Panc1 (cell line): ENCODE data around the gene PLIN5. TPM values are rescaled to one million over a fixed set of nuclear protein-coding genes. Genes with fewer than 3 reads are reported as not detected.

Source experiments
- ATAC-seq: fragments of 200-7000 bp; cut with Tn5 transposase; 2 replicates; pipeline ENCODE4 v1.9.1; 2020; ENCODE audit warnings: mild to moderate bottlenecking, moderate library complexity
- BruUV-seq: library from RNA; stranded (reverse); fragments of 400-500 nt; replicated peaks from 2 replicates; lab custom pipeline; 2021; lab: Mats Ljungman, UMichigan
- CTCF ChIA-PET: fragments of 300-600 bp; sonication (Branson Sonifier 250); formaldehyde crosslinking; loops from one replicate; lab custom pipeline; 2022; ENCODE audit warnings: antibody characterized with exemption; lab: Charles Lee
- POLR2A ChIA-PET: fragments of 300-600 bp; sonication (Branson Sonifier 250); formaldehyde crosslinking; loops from one replicate; lab custom pipeline; 2022; ENCODE audit warnings: antibody characterized with exemption; lab: Charles Lee
- DNase-seq: peaks from one replicate; pipeline ENCODE4 v3.0.0-alpha.2; 2010; ENCODE audit warnings: low read depth, low spot score
- H3K27ac ChIP-seq: 2 replicates; pipeline ENCODE4 v1.5.1; 2011; ENCODE audit warnings: mild to moderate bottlenecking, low read length, inconsistent platforms
- H3K27me3 ChIP-seq: fragments of 200-500 bp; sonication (Bioruptor generic); 2 replicates; pipeline ENCODE4 v1.6.0; 2014; ENCODE audit warnings: low read length, inconsistent platforms; ENCODE audit not compliant: control insufficient read depth, insufficient read depth
- H3K36me3 ChIP-seq: fragments of 200-500 bp; sonication (Bioruptor generic); 2 replicates; pipeline ENCODE4 v1.5.1; 2014; ENCODE audit warnings: inconsistent platforms, mild to moderate bottlenecking, low read length, moderate library complexity; ENCODE audit not compliant: control insufficient read depth, insufficient read depth
- H3K4me1 ChIP-seq: 2 replicates; pipeline ENCODE4 v1.5.1; 2011; ENCODE audit warnings: inconsistent platforms, mild to moderate bottlenecking, low read length, moderate library complexity; ENCODE audit not compliant: control insufficient read depth, insufficient read depth
- H3K4me3 ChIP-seq, 2 experiments: 2 replicates each; pipeline ENCODE4 v1.5.1; 2011 to 2012; ENCODE audit warnings: low read depth in 2 of 2, low read length in 2 of 2, mild to moderate bottlenecking in 2 of 2, inconsistent platforms in 1 of 2, moderate library complexity in 1 of 2
- H3K9me3 ChIP-seq: fragments of 200-500 bp; sonication (Bioruptor generic); 2 replicates; pipeline ENCODE4 v1.5.1; 2014; ENCODE audit warnings: low read depth, mild to moderate bottlenecking, inconsistent platforms, low read length, moderate library complexity; ENCODE audit not compliant: control insufficient read depth, insufficient read depth
- CTCF ChIP-seq: fragments of 450-650 bp; IDR thresholded peaks from 2 replicates; pipeline ENCODE4 v1.5.1; 2017; ENCODE audit warnings: mild to moderate bottlenecking
- POLR2AphosphoS5 ChIP-seq: IDR thresholded peaks from 2 replicates; pipeline ENCODE4 v1.6.1; 2012; ENCODE audit warnings: mild to moderate bottlenecking, low read depth, low read length, moderate library complexity
- REST ChIP-seq, 2 experiments: IDR thresholded peaks; 2 replicates each; pipeline ENCODE4 v1.6.1; 2011 to 2012; ENCODE audit warnings: low read depth in 2 of 2, control low read depth in 1 of 2, low read length in 1 of 2, mild to moderate bottlenecking in 1 of 2, moderate library complexity in 1 of 2; ENCODE audit not compliant: insufficient read depth in 1 of 2
- SIN3A ChIP-seq: IDR thresholded peaks from 2 replicates; pipeline ENCODE4 v1.6.1; 2012; ENCODE audit warnings: low read depth, mild to moderate bottlenecking, low read length, moderate library complexity, borderline replicate concordance; ENCODE audit not compliant: insufficient read depth
- TCF7L2 ChIP-seq: IDR thresholded peaks from 2 replicates; pipeline ENCODE4 v1.6.1; 2011; ENCODE audit warnings: mild to moderate bottlenecking, low read depth, low read length, inconsistent platforms
- in situ Hi-C: cut with HindIII; loops from 2 replicates; pipeline ENCODE4 v1.10.0; 2016; ENCODE audit warnings: low sequenced_read_pairs, low pct_unique_long_range_greater_than_20kb
- intact Hi-C: fragments of 100-400 bp; cut with micrococcal nuclease; formaldehyde crosslinking; loops from one replicate; pipeline ENCODE4 v1.10.0; 2022; ENCODE audit not compliant: unreplicated experiment
- total RNA-seq: library from RNA; stranded (reverse); gene quantifications from one replicate; pipeline ENCODE4 v1.2.1, GENCODE V29; 2021; ENCODE audit not compliant: unreplicated experiment

Gene PLIN5
- total RNA-seq, 1 experiment from 2014 or later, result 0.64 TPM

GRCh38 chr19:4541114-4541805, 6.2 kb upstream of the PLIN5 start:
- Histone ChIP-seq H3K27me3 (no peaks in the 10 kb centered on the region), H3K4me1 (peaks cover 5% of the 10 kb centered on the region; the same call in 1 of the 2 replicates), H3K36me3 (no peaks in the 10 kb centered on the region), H3K4me3 (no peak overlapping the region), H3K27ac (no peak overlapping the region), H3K9me3 (no peaks in the 10 kb centered on the region)
- ChIA-PET CTCF (interaction anchor here (0.6 kb wide), 1 partner anchor 51 kb away, joined by 5 read pairs; no protein-coding TSS in a partner anchor), POLR2A (no interaction called here)
- in situ Hi-C loops (no loop called here), intact Hi-C loops (no loop called here)
- no TSS peak for BruUV-seq
- ATAC-seq (no peak), DNase-seq (no peak)
- TF ChIP-seq REST (IDR thresholded peaks at IDR 0.05; ENCODE audit: insufficient read depth in 1 of 2, low read depth in 2 of 2, low read length in 1 of 2), result no peak

- Histone ChIP-seq H3K27me3 (no peaks in the 10 kb centered on the region), H3K4me3 (no peak within 1 kb of the TSS), H3K36me3 (no peaks in the 10 kb centered on the region), H3K27ac (no peak within 1 kb of the TSS), H3K9me3 (no peaks in the 10 kb centered on the region), H3K4me1 (peaks cover 5% of the 10 kb centered on the region; the same call in 1 of the 2 replicates)
- ATAC-seq, result no peak
- no TSS peak for BruUV-seq
- TF ChIP-seq POLR2AphosphoS5 (no peak), CTCF (no peak), REST (IDR thresholded peaks at IDR 0.05; ENCODE audit: insufficient read depth in 1 of 2, low read depth in 2 of 2, low read length in 1 of 2) (no peak), SIN3A (no peak), TCF7L2 (no peak)
- DNase-seq, result no peak
- intact Hi-C loops (no loop called here), in situ Hi-C loops (no loop called here)
- ChIA-PET POLR2A (interaction anchor here (0.5 kb wide), 1 partner anchor 121 kb away, joined by 5 read pairs; no protein-coding TSS in a partner anchor), CTCF (interaction anchor here (0.6 kb wide), 1 partner anchor 252 kb away, joined by 4 read pairs; the partner anchor contains the start of gene FEM1A)
Measured at GRCh38 chr19:4539693-4540581, 4.9 kb upstream of the PLIN5 start, which contains the start of gene LRG1. Gene LRG1 (minus strand): TSS chr19:4540036. CDS start chr19:4540013, 23 bp downstream.
